ENCODE measurements around the gene DHFR2. TPM values are rescaled to one million over a fixed set of nuclear protein-coding genes. Genes with fewer than 3 reads are reported as not detected.

The DHFR2 gene
- total RNA-seq, 1 donor from 2014 or later = 10.1 TPM

DNA sequence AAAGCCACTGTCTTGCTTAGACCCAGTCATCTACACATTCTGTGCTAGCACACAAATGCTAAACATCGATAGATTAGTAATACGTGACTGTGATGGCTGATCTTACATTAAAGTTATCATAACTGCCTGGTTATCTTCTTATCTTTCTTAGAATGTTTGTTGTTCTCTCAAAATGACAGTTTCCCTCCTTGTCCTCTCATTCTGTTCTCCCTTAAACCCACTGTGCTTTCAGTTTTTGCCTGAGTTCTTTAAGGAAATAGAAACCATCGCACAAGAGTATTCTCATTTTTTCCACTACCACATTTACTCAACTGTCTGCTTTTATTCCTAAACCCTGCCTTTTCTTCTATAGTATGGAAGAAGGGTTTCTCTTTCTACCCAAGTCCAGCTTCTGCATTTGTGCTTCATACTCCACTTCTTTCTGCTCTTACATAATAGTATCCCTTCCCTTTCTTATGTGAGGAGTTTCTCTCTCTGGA, 51.4 kb downstream of the DHFR2 start:
- DNase-seq (ENCODE audit: low spot score) = no peak
- Mint-ChIP-seq H3K4me1 (ENCODE audit: low read depth) (peaks cover 44% of the 10 kb centered on the region), H3K27me3 (ENCODE audit: insufficient read depth) (no peaks in the 10 kb centered on the region), H3K27ac (peak overlapping the region; percentile 91), H3K36me3 (ENCODE audit: low read depth) (peaks cover 15% of the 10 kb centered on the region), H3K9me3 (peaks cover 7% of the 10 kb centered on the region), H3K4me3 (peak overlapping the region; percentile 23)
- intact Hi-C loops (cut with micrococcal nuclease) = loop anchor here (1.0 kb wide), 4 partner anchors 31 to 58 kb away; partner anchors contain the start of genes ARL13B and DHFR2

DNA sequence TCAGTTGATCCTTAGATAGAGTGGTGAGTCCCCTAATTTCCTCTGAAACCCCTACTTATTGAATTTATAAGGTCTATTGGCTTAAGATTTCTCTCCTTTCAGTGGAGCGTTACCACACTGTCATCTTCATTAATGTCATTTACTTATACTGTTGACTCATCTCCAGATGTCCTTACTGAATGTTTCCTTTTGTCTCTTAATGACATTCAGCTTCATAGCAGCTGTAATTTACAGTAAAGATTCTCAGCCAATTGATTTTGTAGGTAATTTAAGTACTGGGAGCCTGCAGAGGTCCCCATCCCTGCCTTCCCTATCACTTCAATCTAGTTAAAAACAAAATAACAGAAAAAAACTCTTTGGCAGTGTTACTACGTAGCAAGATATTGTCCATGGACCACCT, 53.1 kb downstream of the DHFR2 start:
- H3K9me3 Mint-ChIP-seq = peaks cover 1% of the 10 kb centered on the region
- H3K4me1 Mint-ChIP-seq (ENCODE audit: low read depth) = peaks cover 38% of the 10 kb centered on the region
- intact Hi-C loops (cut with micrococcal nuclease) = no loop called here
- H3K36me3 Mint-ChIP-seq (ENCODE audit: low read depth) = peaks cover 12% of the 10 kb centered on the region
- no peaks in the 10 kb centered on the region for H3K27me3 Mint-ChIP-seq (ENCODE audit: insufficient read depth)
- H3K4me3 Mint-ChIP-seq = no peak overlapping the region
- DNase-seq (ENCODE audit: low spot score) = no peak
- H3K27ac Mint-ChIP-seq = no peak overlapping the region

DNA sequence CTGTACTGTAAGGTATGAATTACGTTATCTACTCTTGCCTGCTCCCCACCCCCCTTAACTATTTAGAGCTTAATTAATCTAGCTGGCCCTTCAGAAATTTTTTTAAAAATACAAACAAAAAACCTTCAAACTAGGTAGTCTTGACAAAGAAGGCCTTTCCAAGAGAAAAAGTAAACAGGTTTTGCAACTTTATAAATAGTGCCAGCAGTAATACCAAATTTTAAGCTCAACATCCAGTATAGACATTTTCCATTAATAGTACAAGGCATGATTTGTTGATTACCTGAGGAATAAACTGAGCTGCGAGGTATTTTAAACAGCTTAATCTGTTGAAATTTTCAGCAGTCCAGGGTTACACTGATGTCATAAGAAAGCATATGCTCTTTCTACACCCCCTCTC, 54.5 kb downstream of the DHFR2 start:
- intact Hi-C loops (cut with micrococcal nuclease) = no loop called here
- Mint-ChIP-seq H3K4me1 (ENCODE audit: low read depth) (peaks cover 41% of the 10 kb centered on the region), H3K9me3 (no peaks in the 10 kb centered on the region), H3K27ac (no peak overlapping the region), H3K27me3 (ENCODE audit: insufficient read depth) (no peaks in the 10 kb centered on the region), H3K36me3 (ENCODE audit: low read depth) (peaks cover 11% of the 10 kb centered on the region), H3K4me3 (no peak overlapping the region)
- no peak for DNase-seq (ENCODE audit: low spot score)

Other genes starting within 250 kb of the DHFR2 start
- 1.0 and 1.2 TPM in 2 replicates for gene PROS1, start 89.0 kb downstream of the DHFR2 start, total RNA-seq
- gene ARL13B, start 82.8 kb downstream of the DHFR2 start, total RNA-seq = 14.7 and 15.9 TPM in 2 replicates
- not detected in 2 replicates for gene STX19, start 34.3 kb downstream of the DHFR2 start, total RNA-seq
- gene NSUN3, start 145 bp upstream of the DHFR2 start, total RNA-seq = 18.8 and 19.7 TPM in 2 replicates